Measurements from ENCODE around the gene APC.
A peak's percentile ranks its signal among the peaks of the same experiment; 100 is the strongest.

Gene APC

GRCh38 chr5:112743631-112744030 is 5.9 kb downstream of the APC start (continued):
- TF ChIP-seq HOXD13 (CRISPR knock-in tag; IDR thresholded peaks at IDR 0.05; ENCODE audit: borderline replicate concordance): no peak
- TF ChIP-seq KLF8 (tag by site-specific recombination; IDR thresholded peaks at IDR 0.05): peak; percentile 52; the same call in 1 of the 2 replicates
- peak; percentile 57; the same call in 1 of the 2 replicates for TF ChIP-seq ZBTB21 (tag by site-specific recombination; IDR thresholded peaks at IDR 0.05)
- no peak for TF ChIP-seq ZFP37 (tag by site-specific recombination; IDR thresholded peaks at IDR 0.05)
- TF ChIP-seq ZNF660 (tag by site-specific recombination; IDR thresholded peaks at IDR 0.05): no peak
- TF ChIP-seq ATF2 (tag by site-specific recombination; IDR thresholded peaks at IDR 0.05; ENCODE audit: low read depth): peak; percentile 83
- no peak for TF ChIP-seq ZBTB1 (tag by site-specific recombination; IDR thresholded peaks at IDR 0.05)
- peak; percentile 56; the same call in 1 of the 2 replicates for TF ChIP-seq ZNF692 (tag by site-specific recombination; IDR thresholded peaks at IDR 0.05)
- no peak for TF ChIP-seq ZBTB6 (tag by site-specific recombination; IDR thresholded peaks at IDR 0.05)
- TF ChIP-seq BCL11A (tag by site-specific recombination; IDR thresholded peaks at IDR 0.05; ENCODE audit: low read depth): peak; percentile 61; the same call in 1 of the 2 replicates
- TF ChIP-seq ZFP41 (tag by site-specific recombination; IDR thresholded peaks at IDR 0.05; ENCODE audit: borderline replicate concordance): no peak
- TF ChIP-seq ZNF843 (tag by site-specific recombination; IDR thresholded peaks at IDR 0.05): peak; percentile 68; the same call in 1 of the 2 replicates
- peak; percentile 59 for TF ChIP-seq ZNF366 (tag by site-specific recombination; conservative IDR thresholded peaks at IDR 0.05)
- TF ChIP-seq GLIS1 (tag by site-specific recombination; IDR thresholded peaks at IDR 0.05): no peak
- no peak for TF ChIP-seq ZNF138 (tag by site-specific recombination; IDR thresholded peaks at IDR 0.05; ENCODE audit: borderline replicate concordance)
- no peak for TF ChIP-seq ZNF785 (tag by site-specific recombination; IDR thresholded peaks at IDR 0.05)
- TF ChIP-seq ZNF354C (tag by site-specific recombination; IDR thresholded peaks at IDR 0.05; ENCODE audit: borderline replicate concordance, low read depth): no peak
- no peak for TF ChIP-seq ZNF555 (tag by site-specific recombination; conservative IDR thresholded peaks at IDR 0.05)
- no peak for TF ChIP-seq ZNF701 (tag by site-specific recombination; IDR thresholded peaks at IDR 0.05)
- peak; percentile 21; the same call in 1 of the 2 replicates for TF ChIP-seq OSR2 (tag by site-specific recombination; IDR thresholded peaks at IDR 0.05)
- peak; percentile 84 for TF ChIP-seq ZNF629 (tag by site-specific recombination; IDR thresholded peaks at IDR 0.05)
- no peak for TF ChIP-seq SCRT1 (tag by site-specific recombination; IDR thresholded peaks at IDR 0.05; ENCODE audit: borderline replicate concordance)
- no peak for TF ChIP-seq ZNF184 (tag by site-specific recombination; IDR thresholded peaks at IDR 0.05)
- TF ChIP-seq ZNF837 (tag by site-specific recombination; IDR thresholded peaks at IDR 0.05): no peak
- peak; percentile 42; the same call in 1 of the 2 replicates for TF ChIP-seq TSHZ1 (tag by site-specific recombination; IDR thresholded peaks at IDR 0.05; ENCODE audit: borderline replicate concordance)
- 0 out of 2 replicates have a peak, but pooled peaks have one; percentile 16 for TF ChIP-seq PRDM1 (tag by site-specific recombination; IDR thresholded peaks at IDR 0.05)
